Prostate gland (tissue), 2 donors: ENCODE results near the gene DRAM1.

Source experiments
- CTCF ChIP-seq, 4 experiments: fragments of 200-600 bp in 2 of 4; fragments of 450-650 bp in 2 of 4; sonication (generic) in 2 of 4; IDR thresholded peaks; 1 replicate in 3 of 4; 2 replicates in 1 of 4; pipeline ENCODE4 v1.5.1; 2016 to 2019; ENCODE audit warnings: antibody characterized with exemption in 4 of 4, mild to moderate bottlenecking in 2 of 4, moderate library complexity in 2 of 4
- POLR2A ChIP-seq: fragments of 450-650 bp; IDR thresholded peaks from one replicate; pipeline ENCODE4 v1.6.1; 2016; ENCODE audit warnings: antibody characterized with exemption, mild to moderate bottlenecking

- TF ChIP-seq CTCF (IDR thresholded peaks at IDR 0.05) (no peak), POLR2A (no peak)
Observed at GRCh38 chr12:101939306-101939705, 61.9 kb downstream of the DRAM1 start.
